ENCODE measurements around the gene FBXO42. TPM values are rescaled to one million over a fixed set of nuclear protein-coding genes. Genes with fewer than 3 reads are reported as not detected.
"Not testable (repeated sequence)": the region's sequence is repeated elsewhere in the genome, so short reads cannot be mapped to it uniquely, and the experiment has no call there.

FBXO42 gene
- total RNA-seq, 1 donor from 2014 or later, result 14.1 TPM

- peak; percentile 84 for DNase-seq (ENCODE audit: low spot score)
- intact Hi-C loops (cut with DNase I), result loop anchor here (5.0 kb wide), 1 partner anchor 103 kb away; the partner anchor contains the start of gene FBXO42
These were observed 103.4 kb downstream of the FBXO42 start for GRCh38 chr1:16248603-16249516.

- no peak for DNase-seq (ENCODE audit: low spot score)
- intact Hi-C loops (cut with DNase I), result loop anchor here (5.0 kb wide), 1 partner anchor 104 kb away; the partner anchor contains the start of gene FBXO42
These were observed 104.3 kb downstream of the FBXO42 start for GRCh38 chr1:16248007-16248436.

GRCh38 chr1:16247441-16247840, 104.8 kb downstream of the FBXO42 start:
- intact Hi-C loops (cut with DNase I), result loop anchor here (5.0 kb wide), 1 partner anchor 105 kb away; the partner anchor contains the start of gene FBXO42
- no peak for DNase-seq (ENCODE audit: low spot score)

GRCh38 chr1:16246961-16247360, 105.3 kb downstream of the FBXO42 start:
- intact Hi-C loops (cut with DNase I), result loop anchor here (5.0 kb wide), 1 partner anchor 105 kb away; the partner anchor contains the start of gene FBXO42

GRCh38 chr1:16246239-16246638, 106.0 kb downstream of the FBXO42 start:
- DNase-seq (ENCODE audit: low spot score), result not testable (repeated sequence)
- intact Hi-C loops (cut with DNase I), result loop anchor here (5.0 kb wide), 1 partner anchor 106 kb away; the partner anchor contains the start of gene FBXO42

More at GRCh38 chr1:16246961-16247360, 105.3 kb downstream of the FBXO42 start:
- no peak for DNase-seq (ENCODE audit: low spot score)

- intact Hi-C loops (cut with DNase I), result loop anchor here (2.0 to 5.0 kb wide), 2 partner anchors 107 to 167 kb away; partner anchors contain the start of gene FBXO42
- no peak for DNase-seq (ENCODE audit: low spot score)
These were observed 106.6 kb downstream of the FBXO42 start for GRCh38 chr1:16245476-16246196.

- DNase-seq (ENCODE audit: low spot score), result no peak
- intact Hi-C loops (cut with DNase I), result loop anchor here (2.0 to 5.0 kb wide), 3 partner anchors 57 to 166 kb away; partner anchors contain the start of gene FBXO42
These were observed 107.5 kb downstream of the FBXO42 start for GRCh38 chr1:16244650-16245285.

- DNase-seq (ENCODE audit: low spot score), result no peak
These were observed 108.2 kb downstream of the FBXO42 start for GRCh38 chr1:16243936-16244649.

GRCh38 chr1:16243215-16243610, 109.1 kb downstream of the FBXO42 start:
- intact Hi-C loops (cut with DNase I), result loop anchor here (5.0 kb wide), 1 partner anchor 56 kb away; no protein-coding TSS in a partner anchor
- DNase-seq (ENCODE audit: low spot score), result no peak

More at GRCh38 chr1:16243936-16244649, 108.2 kb downstream of the FBXO42 start:
- intact Hi-C loops (cut with DNase I), result loop anchor here (2.0 to 5.0 kb wide), 2 partner anchors 57 to 165 kb away; no protein-coding TSS in a partner anchor

GRCh38 chr1:16242556-16243214, 109.6 kb downstream of the FBXO42 start:
- no peak for DNase-seq (ENCODE audit: low spot score)
- intact Hi-C loops (cut with DNase I), result loop anchor here (5.0 kb wide), 1 partner anchor 55 kb away; no protein-coding TSS in a partner anchor

GRCh38 chr1:16241221-16241708, 111.0 kb downstream of the FBXO42 start:
- no peak for DNase-seq (ENCODE audit: low spot score)
- intact Hi-C loops (cut with DNase I), result loop anchor here (5.0 kb wide), 1 partner anchor 54 kb away; no protein-coding TSS in a partner anchor

GRCh38 chr1:16239972-16240491, 112.2 kb downstream of the FBXO42 start:
- no peak for DNase-seq (ENCODE audit: low spot score)

GRCh38 chr1:16237343-16237830, 114.9 kb downstream of the FBXO42 start:
- intact Hi-C loops (cut with DNase I), result loop anchor here (2.0 kb wide), 2 partner anchors 31 to 129 kb away; partner anchors contain the start of gene SZRD1
- no peak for DNase-seq (ENCODE audit: low spot score)

More at GRCh38 chr1:16239972-16240491, 112.2 kb downstream of the FBXO42 start:
- intact Hi-C loops (cut with DNase I), result loop anchor here (5.0 kb wide), 1 partner anchor 53 kb away; no protein-coding TSS in a partner anchor

GRCh38 chr1:16236511-16237342, 115.6 kb downstream of the FBXO42 start, which contains the start of gene CPLANE2:
CPLANE2 (minus strand) TSS chr1:16237183; CDS start chr1:16236742, 441 bp downstream.
- intact Hi-C loops (cut with DNase I), result loop anchor here (2.0 kb wide), 2 partner anchors 30 to 130 kb away; partner anchors contain the start of gene SZRD1
- peak; percentile 97 for DNase-seq (ENCODE audit: low spot score)

- no peak for DNase-seq (ENCODE audit: low spot score)
- intact Hi-C loops (cut with DNase I), result loop anchor here (2.0 kb wide), 2 partner anchors 29 to 131 kb away; partner anchors contain the start of gene SZRD1
These were observed 116.3 kb downstream of the FBXO42 start for GRCh38 chr1:16235944-16236510.

- intact Hi-C loops (cut with DNase I), result no loop called here
- DNase-seq (ENCODE audit: low spot score), result no peak
These were observed 116.9 kb downstream of the FBXO42 start for GRCh38 chr1:16235347-16235746.

All from cardiac septum (tissue), 1 donor.